Kidney (tissue), 14 donors: ENCODE results near the gene IFNA4. TPM values are rescaled to one million over a fixed set of nuclear protein-coding genes. Genes with fewer than 3 reads are reported as not detected.
"Not testable (repeated sequence)": the region's sequence is repeated elsewhere in the genome, so short reads cannot be mapped to it uniquely, and the experiment has no call there.

Experiments used
- DNase-seq, 5 donors: peaks; one replicate each; pipeline ENCODE4 v3.0.0-alpha.2; 2013 to 2020
- FAIRE-seq: peaks from 2 replicates; lab custom pipeline; 2012; peaks lifted over from hg19 to GRCh38; lab: Jason Lieb, UNC
- H3K27ac ChIP-seq, 2 donors: one replicate each; pipeline ENCODE4 v1.7.0; 2013; ENCODE audit warnings: low read depth in 2 of 2, low read length in 2 of 2, inconsistent platforms in 1 of 2
- H3K27me3 ChIP-seq: one replicate; pipeline ENCODE4 v1.7.1; 2013; ENCODE audit warnings: low read length, inconsistent platforms; ENCODE audit not compliant: control insufficient read depth, insufficient read depth
- H3K36me3 ChIP-seq, 3 donors: one replicate each; pipeline versions ENCODE4 v1.7.0 to v1.7.1; 2013; ENCODE audit warnings: low read length in 3 of 3, control low read depth in 1 of 3, inconsistent platforms in 1 of 3; ENCODE audit not compliant: insufficient read depth in 3 of 3, control insufficient read depth in 2 of 3
- H3K4me1 ChIP-seq, 3 donors: one replicate each; pipeline versions ENCODE4 v1.7.0 to v1.7.1; 2013; ENCODE audit warnings: low read length in 3 of 3, inconsistent platforms in 1 of 3, low read depth in 1 of 3; ENCODE audit not compliant: control insufficient read depth in 2 of 3, insufficient read depth in 2 of 3
- H3K4me3 ChIP-seq, 3 donors: one replicate each; pipeline versions ENCODE4 v1.7.0 to v1.8.1; 2013; ENCODE audit warnings: low read length in 3 of 3, control low read depth in 1 of 3, inconsistent platforms in 1 of 3
- H3K9ac ChIP-seq, 3 donors: one replicate each; pipeline versions ENCODE4 v1.7.0 to v1.7.1; 2013; ENCODE audit warnings: low read length in 3 of 3, control low read depth in 1 of 3, inconsistent platforms in 1 of 3
- H3K9me3 ChIP-seq, 3 donors: one replicate each; pipeline versions ENCODE4 v1.7.0 to v1.7.1; 2013; ENCODE audit warnings: low read length in 3 of 3, control low read depth in 1 of 3, inconsistent platforms in 1 of 3; ENCODE audit not compliant: control insufficient read depth in 2 of 3, insufficient read depth in 1 of 3
- CTCF ChIP-seq: IDR thresholded peaks from 3 replicates; pipeline ENCODE4 v1.5.1; 2012; ENCODE audit warnings: mild to moderate bottlenecking, moderate library complexity, borderline replicate concordance; ENCODE audit not compliant: insufficient read depth; ENCODE audit errors: extremely low read depth
- intact Hi-C: fragments of 100-400 bp; cut with DNase I; formaldehyde crosslinking; loops from one replicate; pipeline ENCODE4 v1.11.1; 2022
- polyA plus RNA-seq: library from polyadenylated mRNA; stranded (reverse); fragments of 350-450 nt; fragmentation: Illumina TruSeq; extraction: RNeasy Lipid Tissue Mini Kit (QIAGEN cat#74804); gene quantifications from one replicate; pipeline ENCODE4 v1.2.3, GENCODE V29; 2014; ENCODE audit warnings: low read depth, low replicate concordance; ENCODE audit not compliant: insufficient read depth
- total RNA-seq: library from RNA; stranded (reverse); fragmentation: NEBNext Ultra II Directional; extraction: Animal tissue kit (Norgen Biotek cat#: 25700); gene quantifications from one replicate; pipeline ENCODE4 v1.2.1, GENCODE V29; 2021
- donor health status: control.
- donor health status: control.
- donor health status: control.
- donor health status: control.
- donor health status: control.
- donor health status: DM: yes; HTN: yes; CAD: no.
- donor health status: Normal renal cell carcinoma (clear cell type).

Gene IFNA4
- total and polyA plus RNA-seq, 2 donors from 2014 or later = not detected

DNA sequence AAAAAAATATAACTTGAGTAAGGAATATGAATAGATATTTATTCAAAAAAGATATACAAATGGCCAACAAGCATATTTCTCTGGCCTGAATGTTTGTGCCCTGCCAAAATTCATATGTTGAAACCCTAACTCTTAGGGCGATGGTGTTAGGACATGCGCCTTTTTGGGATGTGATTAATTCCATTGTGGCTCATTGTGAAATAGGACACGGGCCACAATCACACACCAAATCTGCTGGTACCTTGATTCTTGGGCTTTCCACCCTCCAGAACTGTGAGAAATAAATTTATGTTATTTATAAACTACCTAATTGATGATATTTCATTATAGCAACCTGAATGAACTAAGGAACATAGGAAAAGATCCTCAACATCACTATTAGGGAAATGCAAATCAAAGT lies 15.2 kb downstream of the IFNA4 start:
- no peaks in the 10 kb centered on the region for H3K36me3 ChIP-seq
- H3K9ac ChIP-seq = no peak overlapping the region
- intact Hi-C loops = no loop called here
- H3K27ac ChIP-seq = no peak overlapping the region
- H3K4me3 ChIP-seq = no peak overlapping the region
- no peak for TF ChIP-seq CTCF
- no peak for DNase-seq
- H3K9me3 ChIP-seq = no peaks in the 10 kb centered on the region
- no peaks in the 10 kb centered on the region for H3K27me3 ChIP-seq
- H3K4me1 ChIP-seq = no peaks in the 10 kb centered on the region
- FAIRE-seq = no peak

DNA sequence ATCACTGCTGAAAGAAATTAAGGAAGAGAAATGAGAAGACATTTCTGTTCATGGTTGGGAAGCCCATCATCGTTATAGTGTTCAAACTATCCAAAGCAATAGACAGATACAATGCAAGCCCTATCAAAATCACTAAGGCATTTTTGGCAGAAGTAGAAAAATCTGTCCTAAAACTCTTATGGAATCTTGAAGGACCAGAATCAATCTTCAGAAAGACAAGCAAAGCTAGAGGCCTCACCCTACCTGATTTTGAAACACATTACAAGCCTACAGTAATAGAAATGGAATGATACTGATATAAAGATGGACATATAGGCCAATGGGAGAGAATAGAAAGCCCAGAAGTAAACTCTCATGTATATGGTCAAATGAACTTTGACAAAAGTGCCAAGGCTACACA lies 16.0 kb downstream of the IFNA4 start:
- intact Hi-C loops = no loop called here
- no peak for FAIRE-seq
- no peak overlapping the region for H3K9ac ChIP-seq
- H3K27me3 ChIP-seq = no peaks in the 10 kb centered on the region
- no peak overlapping the region for H3K4me3 ChIP-seq
- DNase-seq = no peak
- no peaks in the 10 kb centered on the region for H3K4me1 ChIP-seq
- no peaks in the 10 kb centered on the region for H3K36me3 ChIP-seq
- TF ChIP-seq CTCF = no peak
- no peaks in the 10 kb centered on the region for H3K9me3 ChIP-seq
- H3K27ac ChIP-seq = no peak overlapping the region

DNA sequence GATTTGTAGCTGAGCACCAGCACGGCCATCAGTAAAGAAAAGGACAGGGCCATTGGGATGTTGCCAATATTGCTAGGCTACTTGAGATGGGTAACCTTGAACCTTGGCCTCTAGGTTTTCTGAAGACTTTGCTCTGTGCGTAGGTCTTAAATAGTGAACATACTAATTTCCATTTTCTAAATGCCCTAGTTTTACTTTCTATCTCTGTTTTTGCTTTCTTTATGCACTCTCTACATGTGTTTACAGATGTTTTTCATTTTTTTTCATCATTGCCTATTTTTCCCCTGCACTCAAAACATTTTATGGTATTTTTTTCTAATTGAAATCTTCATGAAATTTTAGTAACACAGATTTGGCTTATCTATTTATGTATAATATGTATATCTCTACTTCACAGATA lies 20.8 kb downstream of the IFNA4 start, which contains the start of gene IFNA21:
TSS of gene IFNA21 (minus strand) at position 101 of the 400 bp plus-strand sequence. CDS start at position 53, 48 bp downstream.
- H3K36me3 ChIP-seq, intact Hi-C loops, FAIRE-seq, DNase-seq, H3K27ac ChIP-seq, H3K4me3 ChIP-seq, H3K9me3 ChIP-seq, H3K9ac ChIP-seq, H3K4me1 ChIP-seq, H3K27me3 ChIP-seq: not testable (repeated sequence)

- TF ChIP-seq CTCF = no peak
- no peaks in the 10 kb centered on the region for H3K27me3 ChIP-seq
- H3K9ac ChIP-seq = no peak overlapping the region
- H3K36me3 ChIP-seq = no peaks in the 10 kb centered on the region
- intact Hi-C loops = no loop called here
- H3K4me3 ChIP-seq = no peak overlapping the region
- FAIRE-seq = no peak
- no peak overlapping the region for H3K27ac ChIP-seq
- no peaks in the 10 kb centered on the region for H3K4me1 ChIP-seq
- DNase-seq = no peak
- no peaks in the 10 kb centered on the region for H3K9me3 ChIP-seq
These were observed 21.9 kb downstream of the IFNA4 start for GRCh38 chr9:21165516-21165915.
